Ectodermal cell (in vitro differentiated cells): ENCODE data around the gene UCK2.

ENCODE experiments used
- H3K27ac ChIP-seq: 2 replicates; pipeline ENCODE4 v1.7.0; 2013; ENCODE audit warnings: mild to moderate bottlenecking, low read depth, low read length; ENCODE audit not compliant: insufficient read depth, poor library complexity, severe bottlenecking
- H3K27me3 ChIP-seq: 2 replicates; pipeline ENCODE4 v1.7.0; 2013; ENCODE audit warnings: mild to moderate bottlenecking, low read length; ENCODE audit not compliant: insufficient read depth, control insufficient read depth, poor library complexity, severe bottlenecking
- H3K36me3 ChIP-seq: one replicate; pipeline ENCODE4 v1.7.0; 2013; ENCODE audit warnings: low read length; ENCODE audit not compliant: control insufficient read depth, insufficient read depth
- H3K4me1 ChIP-seq: one replicate; pipeline ENCODE4 v1.7.0; 2013; ENCODE audit warnings: low read length; ENCODE audit not compliant: control insufficient read depth, insufficient read depth
- H3K4me3 ChIP-seq: 2 replicates; pipeline ENCODE4 v1.7.0; 2013; ENCODE audit warnings: low read depth, low read length, control low read depth; ENCODE audit not compliant: insufficient read depth
- H3K9me3 ChIP-seq: 2 replicates; pipeline ENCODE4 v1.7.0; 2013; ENCODE audit warnings: mild to moderate bottlenecking, low read length, moderate library complexity; ENCODE audit not compliant: control insufficient read depth
- WGBS, 2 experiments: methylation state at CpG; one replicate each; pipeline ENCODE4 v1.1.7; 2013; ENCODE audit warnings: missing lambda C conversion rate in 2 of 2; 5-methylcytosine and 5-hydroxymethylcytosine counted together

UCK2 gene

DNA sequence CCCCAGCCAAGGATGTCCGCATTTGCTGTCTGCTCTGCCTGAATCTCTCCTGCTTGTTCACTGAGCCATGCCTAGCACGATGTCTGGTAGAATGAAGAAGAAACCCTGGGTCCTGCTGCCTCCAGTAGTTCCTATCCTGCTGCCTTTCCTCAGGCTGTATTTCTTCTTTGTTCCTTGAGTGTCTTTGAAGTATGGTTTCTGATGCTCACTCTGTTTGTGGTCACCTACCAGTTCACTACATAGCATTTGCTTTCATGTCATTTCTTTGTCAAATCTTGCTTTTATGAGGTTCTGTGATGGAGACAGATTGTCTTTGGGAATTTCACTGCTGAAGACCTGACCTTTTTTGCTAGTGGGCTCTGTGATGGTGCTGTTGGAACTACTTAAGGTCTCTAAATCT is 5.9 kb downstream of the UCK2 start:
- WGBS, 2 experiments = 66 to 76% methylated on average over 2 of the region's 2 CpGs
- no peaks in the 10 kb centered on the region for H3K27me3 ChIP-seq
- H3K27ac ChIP-seq = peak overlapping the region; percentile 47
- H3K36me3 ChIP-seq = no peaks in the 10 kb centered on the region
- H3K4me3 ChIP-seq = no peak overlapping the region
- H3K4me1 ChIP-seq = peaks cover 6% of the 10 kb centered on the region
- H3K9me3 ChIP-seq = no peaks in the 10 kb centered on the region

DNA sequence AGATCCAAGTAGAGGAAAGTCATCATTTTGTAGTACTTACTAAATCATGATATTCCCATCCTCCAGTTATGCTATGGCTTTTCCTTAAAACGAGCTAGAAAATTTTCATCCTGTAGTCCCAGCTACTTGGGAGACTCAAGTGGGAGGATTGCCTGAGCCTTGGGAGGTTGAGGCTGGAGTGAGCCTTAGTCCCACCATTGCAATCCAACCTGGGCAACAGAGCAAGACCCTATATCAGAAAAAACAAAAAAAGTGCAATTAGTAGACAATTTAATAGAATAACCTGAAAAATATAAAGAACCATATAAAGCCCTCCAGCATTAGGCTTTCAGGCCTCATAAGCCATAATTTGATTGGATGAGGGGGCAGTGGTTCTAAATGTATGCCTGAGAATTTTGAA is 6.8 kb downstream of the UCK2 start:
- Histone ChIP-seq H3K4me1 (peaks cover 5% of the 10 kb centered on the region), H3K36me3 (no peaks in the 10 kb centered on the region), H3K9me3 (no peaks in the 10 kb centered on the region), H3K4me3 (no peak overlapping the region), H3K27ac (no peak overlapping the region), H3K27me3 (no peaks in the 10 kb centered on the region)
- 87 to 100% methylated on average over 1 of the region's 1 CpG for WGBS, 2 experiments

DNA sequence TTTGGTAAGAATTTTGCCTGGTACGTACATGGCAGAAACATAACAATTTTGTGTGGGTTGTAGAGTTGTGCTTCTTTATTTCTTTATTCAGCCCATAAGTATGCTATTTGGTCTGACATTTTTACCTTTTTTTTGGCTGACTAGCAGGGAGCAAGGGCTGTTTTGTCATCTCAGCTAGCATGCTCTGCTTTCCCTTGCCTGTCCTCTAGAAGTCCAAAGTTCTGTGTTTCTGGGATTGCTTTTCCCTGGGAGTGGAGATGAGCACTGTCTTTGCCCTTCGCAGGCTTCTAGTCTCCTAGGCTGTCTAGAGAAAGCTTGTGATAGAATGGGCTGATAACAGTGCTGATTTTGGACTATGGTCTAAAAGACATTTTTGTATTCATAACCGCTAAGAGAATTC is 7.5 kb downstream of the UCK2 start:
- 98 to 100% methylated on average over 2 of the region's 3 CpGs for WGBS, 2 experiments
- H3K27me3 ChIP-seq = no peaks in the 10 kb centered on the region

DNA sequence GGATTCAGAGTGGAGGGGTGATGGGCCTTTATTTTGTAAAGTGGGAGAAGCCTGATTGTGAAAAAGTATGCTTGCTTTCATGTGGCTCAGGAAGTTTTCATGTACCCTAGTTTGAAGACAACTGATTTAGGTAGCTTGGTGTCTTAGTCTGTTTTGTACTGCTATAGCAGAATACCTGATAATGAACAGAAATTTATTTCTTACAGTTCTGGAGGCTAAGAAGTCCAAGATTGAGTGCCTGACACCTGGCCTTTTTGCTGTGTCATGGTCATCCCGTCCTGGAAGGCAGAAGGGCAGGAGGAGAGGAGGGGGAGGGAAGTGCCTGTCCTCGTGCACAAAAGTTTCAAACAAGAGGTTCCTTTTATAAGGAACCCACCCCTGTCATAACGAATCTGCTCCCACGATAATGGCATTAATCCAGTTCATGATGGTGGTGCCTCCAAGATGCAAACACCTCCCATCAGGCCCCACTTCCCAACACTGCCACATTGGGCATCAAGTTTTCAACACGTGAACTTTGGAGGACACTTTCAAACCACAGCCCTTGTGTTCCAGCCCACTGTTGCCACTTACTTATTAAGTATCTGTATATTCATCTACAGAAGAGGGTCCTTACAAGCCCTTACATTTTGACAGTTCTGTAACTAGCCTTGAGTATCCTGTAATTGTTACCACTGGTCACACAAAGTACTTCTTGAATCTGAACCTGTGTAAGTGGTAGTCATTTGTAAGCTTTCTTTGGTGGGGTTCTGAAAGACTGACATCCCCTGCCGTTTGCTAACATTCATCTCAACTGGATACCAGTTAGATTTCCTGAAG is 9.5 kb downstream of the UCK2 start:
- Histone ChIP-seq H3K4me3 (no peak overlapping the region), H3K27me3 (no peaks in the 10 kb centered on the region), H3K36me3 (no peaks in the 10 kb centered on the region), H3K4me1 (no peaks in the 10 kb centered on the region), H3K9me3 (no peaks in the 10 kb centered on the region), H3K27ac (no peak overlapping the region)
- WGBS, 2 experiments = 78 to 81% methylated on average over 6 of the region's 6 CpGs

More for the DNA sequence above, 7.5 kb downstream of the UCK2 start:
- Histone ChIP-seq H3K4me1 (no peaks in the 10 kb centered on the region), H3K9me3 (no peaks in the 10 kb centered on the region), H3K4me3 (no peak overlapping the region), H3K27ac (no peak overlapping the region), H3K36me3 (no peaks in the 10 kb centered on the region)

DNA sequence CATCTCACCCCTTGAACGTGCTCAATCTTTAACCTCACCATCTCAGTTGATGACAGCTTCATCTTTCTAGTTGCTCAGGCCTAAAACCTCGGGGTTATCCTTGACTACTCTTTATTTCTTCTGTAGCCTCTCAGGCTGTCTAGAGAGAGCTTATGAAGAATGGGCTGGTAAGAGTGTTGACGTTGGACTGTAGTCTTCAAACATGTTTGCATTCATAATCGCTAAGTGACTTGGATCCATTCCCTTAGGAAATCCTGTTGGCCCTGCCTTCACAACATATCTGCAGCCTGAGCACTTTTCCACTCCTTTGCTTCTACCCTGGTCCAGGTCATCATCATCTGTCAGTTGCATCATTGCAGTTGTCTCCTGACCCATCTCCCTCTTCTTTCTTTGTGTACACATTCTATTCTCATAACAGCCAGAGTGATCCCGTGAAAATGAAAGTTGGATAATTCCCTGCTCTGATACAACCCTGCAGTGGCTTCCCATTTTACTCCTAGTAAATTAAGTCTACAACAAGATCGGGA is 10.5 kb downstream of the UCK2 start:
- H3K9me3 ChIP-seq = no peaks in the 10 kb centered on the region
- H3K36me3 ChIP-seq = no peaks in the 10 kb centered on the region
- no peak overlapping the region for H3K4me3 ChIP-seq
- no peaks in the 10 kb centered on the region for H3K27me3 ChIP-seq
- no peak overlapping the region for H3K27ac ChIP-seq
- WGBS, 2 experiments = 91 to 94% methylated on average over 5 to 6 of the region's 6 CpGs
- peaks cover 9% of the 10 kb centered on the region for H3K4me1 ChIP-seq

DNA sequence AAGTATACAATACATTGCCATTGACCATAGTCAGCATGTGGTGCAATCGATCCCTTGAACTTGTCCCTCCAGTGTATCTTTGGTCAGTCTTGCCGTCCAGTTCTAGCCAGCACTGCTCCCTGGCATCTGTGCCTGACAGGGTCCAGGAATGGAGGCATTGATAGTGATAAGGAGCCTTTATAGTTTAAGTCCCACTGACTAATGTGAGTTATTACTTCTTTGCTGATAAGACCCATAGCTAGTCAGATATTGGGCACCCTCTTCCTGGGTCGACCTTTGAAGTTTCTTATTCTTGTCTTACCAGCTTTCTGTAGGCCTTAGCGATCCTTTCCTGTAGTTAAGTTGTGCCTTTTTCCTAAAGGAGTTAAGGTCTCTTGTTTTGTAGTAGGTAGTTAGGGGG is 13.0 kb downstream of the UCK2 start:
- Histone ChIP-seq H3K27me3 (no peaks in the 10 kb centered on the region), H3K36me3 (no peaks in the 10 kb centered on the region), H3K4me1 (peaks cover 12% of the 10 kb centered on the region), H3K4me3 (no peak overlapping the region), H3K9me3 (no peaks in the 10 kb centered on the region), H3K27ac (no peak overlapping the region)
- 92 to 96% methylated on average over 4 of the region's 4 CpGs for WGBS, 2 experiments

DNA sequence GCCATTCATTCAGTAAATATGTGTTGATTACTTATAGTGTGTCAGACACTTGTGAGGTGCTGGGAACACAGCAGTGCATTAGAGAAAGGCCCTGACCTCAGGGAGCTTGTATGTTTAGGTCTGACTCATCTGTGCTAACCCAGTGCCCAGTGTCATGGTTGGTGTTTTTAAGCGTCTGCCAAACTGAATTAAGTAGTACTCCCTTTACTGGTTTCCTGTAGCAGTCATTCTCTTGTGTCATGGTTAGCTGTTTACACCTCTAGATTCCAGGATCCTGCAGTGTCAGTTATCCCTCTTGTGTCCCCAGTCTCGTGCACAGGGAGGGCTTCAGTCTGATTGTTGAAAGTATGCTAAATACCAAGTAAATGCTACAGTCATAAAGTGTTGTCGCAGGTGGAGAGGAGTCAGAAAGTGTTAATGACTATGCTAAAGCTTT is 14.2 kb downstream of the UCK2 start:
- Histone ChIP-seq H3K4me1 (peaks cover 12% of the 10 kb centered on the region), H3K27me3 (no peaks in the 10 kb centered on the region), H3K27ac (no peak overlapping the region), H3K4me3 (no peak overlapping the region), H3K36me3 (no peaks in the 10 kb centered on the region), H3K9me3 (no peaks in the 10 kb centered on the region)
- 77 to 86% methylated on average over 3 of the region's 3 CpGs for WGBS, 2 experiments

DNA sequence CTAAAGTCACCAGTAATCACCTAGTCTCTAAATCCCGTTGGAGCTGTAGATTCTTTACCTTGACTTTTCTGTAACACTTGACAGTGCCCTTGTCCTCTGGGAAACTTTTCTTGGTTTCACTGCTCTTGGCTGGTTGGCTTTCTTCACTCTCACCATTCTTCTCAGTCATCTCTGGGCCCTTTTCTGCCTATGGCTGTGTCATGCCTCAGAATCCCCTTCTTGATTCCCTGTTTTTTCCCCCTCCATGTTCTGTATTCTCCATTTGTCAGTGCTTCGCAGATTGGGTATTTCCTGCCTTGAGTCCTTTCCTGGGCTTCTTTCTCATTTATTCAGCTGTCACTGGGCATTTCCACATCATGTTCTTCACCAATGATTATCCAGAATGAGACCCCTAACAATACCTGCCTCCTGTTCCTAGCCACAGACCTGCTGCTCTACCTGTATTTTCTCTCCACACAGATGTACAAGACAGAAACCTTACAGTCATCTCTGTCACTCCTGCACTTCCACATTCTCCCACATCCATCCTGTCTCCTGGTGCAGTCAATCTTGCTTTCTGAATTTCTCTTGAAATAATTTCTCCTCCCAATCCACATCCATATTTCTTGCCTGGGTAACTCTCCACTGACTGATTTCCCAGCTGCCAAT is 14.7 kb downstream of the UCK2 start:
- 57 to 76% methylated on average over 2 of the region's 2 CpGs for WGBS, 2 experiments
- H3K27me3 ChIP-seq = no peaks in the 10 kb centered on the region
- no peak overlapping the region for H3K4me3 ChIP-seq
- no peak overlapping the region for H3K27ac ChIP-seq
- H3K4me1 ChIP-seq = peaks cover 12% of the 10 kb centered on the region
- H3K36me3 ChIP-seq = no peaks in the 10 kb centered on the region
- H3K9me3 ChIP-seq = no peaks in the 10 kb centered on the region

DNA sequence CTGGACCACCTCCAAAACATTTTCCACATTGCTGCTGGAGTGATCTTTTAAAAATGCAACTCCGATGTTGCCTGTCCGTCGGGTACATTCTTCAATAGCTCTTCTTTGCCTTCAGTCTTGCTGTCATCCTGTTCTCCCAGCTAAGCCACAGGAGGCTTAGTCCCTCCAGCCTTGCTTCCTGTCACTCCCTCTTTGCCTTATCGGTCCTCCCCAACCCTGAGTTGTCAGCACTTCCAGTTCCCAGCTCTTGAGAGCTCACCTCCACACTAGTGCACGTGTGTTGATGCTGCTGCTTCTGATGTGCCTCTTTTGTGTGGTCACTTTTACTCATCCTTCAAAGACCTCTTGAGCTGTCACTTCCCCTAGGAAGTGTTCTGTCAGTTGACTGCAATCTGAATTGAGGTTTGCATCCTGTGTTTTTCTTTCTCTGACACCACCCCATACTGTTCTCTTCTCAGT is 15.3 kb downstream of the UCK2 start:
- Histone ChIP-seq H3K36me3 (no peaks in the 10 kb centered on the region), H3K27ac (no peak overlapping the region), H3K4me1 (peaks cover 12% of the 10 kb centered on the region), H3K4me3 (no peak overlapping the region), H3K27me3 (no peaks in the 10 kb centered on the region), H3K9me3 (no peaks in the 10 kb centered on the region)
- 53 to 61% methylated on average over 5 of the region's 5 CpGs for WGBS, 2 experiments

DNA sequence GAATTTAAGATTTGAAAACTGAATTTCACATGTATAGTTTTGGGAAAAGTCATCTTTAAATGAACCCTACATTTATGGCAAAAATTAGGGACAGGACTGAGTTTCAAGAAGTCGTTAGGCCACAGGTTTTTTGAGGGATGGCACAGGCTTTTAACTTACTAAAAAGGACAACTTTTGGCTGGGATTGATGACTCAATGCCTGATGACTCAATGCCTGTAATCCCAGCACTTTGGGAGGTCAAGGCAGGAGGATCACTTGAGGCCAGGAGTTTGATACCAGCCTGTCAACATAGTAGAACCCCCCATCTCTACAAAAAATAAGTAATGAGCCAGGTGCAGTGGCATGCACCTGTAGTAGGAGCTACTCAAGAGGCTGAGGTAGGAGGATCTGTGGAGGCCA is 15.9 kb downstream of the UCK2 start:
- Histone ChIP-seq H3K9me3 (no peaks in the 10 kb centered on the region), H3K27me3 (no peaks in the 10 kb centered on the region), H3K4me3 (no peak overlapping the region), H3K36me3 (no peaks in the 10 kb centered on the region), H3K4me1 (peaks cover 12% of the 10 kb centered on the region), H3K27ac (no peak overlapping the region)
- WGBS, 2 experiments = 74 to 85% methylated on average over 1 of the region's 1 CpG
